Osteoblast (primary cell): ENCODE measurements around the gene SIN3A. TPM values are rescaled to one million over a fixed set of nuclear protein-coding genes. Genes with fewer than 3 reads are reported as not detected.
"Not testable (repeated sequence)": the region's sequence is repeated elsewhere in the genome, so short reads cannot be mapped to it uniquely, and the experiment has no call there.

Experiments
- DNase-seq: peaks from one replicate; pipeline ENCODE4 v3.0.0; 2011; ENCODE audit warnings: low spot score, mixed read lengths; ENCODE audit not compliant: insufficient read length; ENCODE audit errors: missing footprints
- H2AFZ ChIP-seq: 2 replicates; pipeline ENCODE4 v1.6.0; 2011; ENCODE audit warnings: mild to moderate bottlenecking, low read length
- H3K27ac ChIP-seq: 2 replicates; pipeline ENCODE4 v1.5.1; 2011; ENCODE audit warnings: mild to moderate bottlenecking, low read depth, low read length, moderate library complexity
- H3K27me3 ChIP-seq: 2 replicates; pipeline ENCODE4 v1.6.0; 2012; ENCODE audit warnings: mild to moderate bottlenecking, control low read depth, inconsistent platforms, low read length, moderate library complexity; ENCODE audit not compliant: insufficient read depth
- H3K36me3 ChIP-seq: 2 replicates; pipeline ENCODE4 v1.5.1; 2011; ENCODE audit warnings: mild to moderate bottlenecking, low read length, control low read depth, moderate library complexity; ENCODE audit not compliant: insufficient read depth
- H3K4me1 ChIP-seq: 2 replicates; pipeline ENCODE4 v1.5.1; 2011; ENCODE audit warnings: mild to moderate bottlenecking, low read length, control low read depth, moderate library complexity; ENCODE audit not compliant: insufficient read depth
- H3K4me2 ChIP-seq: 2 replicates; pipeline ENCODE4 v1.6.0; 2011; ENCODE audit warnings: mild to moderate bottlenecking, low read length; ENCODE audit not compliant: insufficient read depth
- H3K4me3 ChIP-seq: fragments of 200-600 bp; sonication (generic); 3 replicates; pipeline ENCODE4 v1.5.1; 2012; ENCODE audit warnings: mild to moderate bottlenecking, low read length, inconsistent platforms; ENCODE audit not compliant: insufficient read depth
- H3K79me2 ChIP-seq: 2 replicates; pipeline ENCODE4 v1.6.0; 2012; ENCODE audit warnings: mild to moderate bottlenecking, low read length, control low read depth, inconsistent platforms; ENCODE audit not compliant: insufficient read depth
- H3K9me3 ChIP-seq: 2 replicates; pipeline ENCODE4 v1.5.1; 2011; ENCODE audit warnings: low read depth, low read length, control low read depth
- H4K20me1 ChIP-seq: 2 replicates; pipeline ENCODE4 v1.6.0; 2012; ENCODE audit warnings: mild to moderate bottlenecking, low read length, control low read depth; ENCODE audit not compliant: insufficient read depth
- CTCF ChIP-seq: IDR thresholded peaks from 2 replicates; pipeline ENCODE4 v1.5.1; 2011; ENCODE audit warnings: mild to moderate bottlenecking, low read depth, low read length, moderate library complexity; ENCODE audit errors: extremely low read depth
- total RNA-seq: library from RNA; depleted of rRNA; stranded (reverse); fragments of >200 nt; gene quantifications from 2 replicates; pipeline ENCODE4 v1.2.3, GENCODE V29; 2012

SIN3A gene
- total RNA-seq, 1 donor = 36.2 TPM

GRCh38 chr15:75352186-75353080 is 99.1 kb downstream of the SIN3A start:
- Histone ChIP-seq H3K36me3 (peaks cover 14% of the 10 kb centered on the region), H3K79me2 (no peaks in the 10 kb centered on the region), H3K27ac (no peak overlapping the region), H3K4me3 (no peak overlapping the region), H3K27me3 (peaks cover 24% of the 10 kb centered on the region), H2AFZ (no peak overlapping the region), H3K4me2 (no peak overlapping the region), H3K4me1 (peaks cover 4% of the 10 kb centered on the region), H3K9me3 (no peaks in the 10 kb centered on the region), H4K20me1 (peaks cover 4% of the 10 kb centered on the region)
- TF ChIP-seq CTCF = no peak
- DNase-seq = peak; percentile 62

DNA sequence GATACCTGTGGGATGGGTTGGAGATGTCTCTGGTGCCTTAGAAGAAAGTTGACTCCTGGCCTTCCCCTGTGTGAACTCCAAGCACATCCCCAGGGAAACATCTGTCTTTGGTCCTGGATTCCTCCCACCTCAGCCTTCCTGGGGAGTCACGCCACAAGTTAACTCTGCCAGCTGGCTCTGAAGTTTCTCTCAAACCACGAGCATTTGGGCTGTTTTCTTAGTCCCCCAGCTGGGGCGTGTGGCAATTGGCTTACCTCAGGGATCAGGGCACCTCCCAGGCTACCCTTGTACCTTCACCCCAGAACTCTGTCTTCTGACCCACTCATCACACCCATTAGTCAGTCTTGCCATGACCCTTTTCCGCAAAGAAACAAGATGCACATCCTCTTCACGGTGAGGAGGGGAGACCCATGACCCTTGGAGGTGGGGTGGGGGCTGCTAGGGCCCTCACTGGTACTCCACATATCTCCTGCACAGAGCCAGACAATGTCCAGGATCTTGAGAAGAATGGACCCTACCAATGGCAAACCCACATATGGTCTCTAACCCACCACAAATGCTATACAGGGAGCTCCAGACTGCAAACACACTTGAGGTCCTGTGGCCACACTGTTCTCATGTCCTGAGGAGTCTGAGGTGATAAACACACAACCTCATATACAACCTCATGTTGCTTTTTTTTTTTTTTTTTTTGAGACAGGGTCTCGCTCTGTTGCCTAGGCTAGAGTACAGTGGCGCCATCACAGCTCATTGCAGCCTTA is 100.7 kb downstream of the SIN3A start:
- peaks cover 4% of the 10 kb centered on the region for H3K36me3 ChIP-seq
- no peak overlapping the region for H2AFZ ChIP-seq
- no peak overlapping the region for H3K27ac ChIP-seq
- H3K79me2 ChIP-seq = no peaks in the 10 kb centered on the region
- H3K4me1 ChIP-seq = peaks cover 6% of the 10 kb centered on the region
- peaks cover 4% of the 10 kb centered on the region for H4K20me1 ChIP-seq
- peak; percentile 58 for DNase-seq
- H3K9me3 ChIP-seq = no peaks in the 10 kb centered on the region
- H3K27me3 ChIP-seq = peaks cover 34% of the 10 kb centered on the region
- no peak for TF ChIP-seq CTCF
- no peak overlapping the region for H3K4me3 ChIP-seq
- no peak overlapping the region for H3K4me2 ChIP-seq

GRCh38 chr15:75349851-75350588 is 101.5 kb downstream of the SIN3A start:
- TF ChIP-seq CTCF = no peak
- Histone ChIP-seq H3K27me3 (peaks cover 36% of the 10 kb centered on the region), H3K4me1 (peaks cover 6% of the 10 kb centered on the region), H3K9me3 (no peaks in the 10 kb centered on the region), H3K36me3 (peaks cover 2% of the 10 kb centered on the region), H2AFZ (no peak overlapping the region), H4K20me1 (peaks cover 4% of the 10 kb centered on the region), H3K4me2 (no peak overlapping the region), H3K79me2 (no peaks in the 10 kb centered on the region), H3K4me3 (no peak overlapping the region), H3K27ac (no peak overlapping the region)
- DNase-seq = peak; percentile 62

- not testable (repeated sequence) for H2AFZ ChIP-seq, H3K27ac ChIP-seq, H3K9me3 ChIP-seq, H3K4me1 ChIP-seq, H3K36me3 ChIP-seq, H4K20me1 ChIP-seq, H3K4me2 ChIP-seq, H3K4me3 ChIP-seq, H3K79me2 ChIP-seq
- peaks cover 36% of the 10 kb centered on the region for H3K27me3 ChIP-seq
- DNase-seq = peak; percentile 50
Observed at GRCh38 chr15:75349351-75349669, 102.2 kb downstream of the SIN3A start.
